A549 (cell line): ENCODE measurements around the gene SEMA6D. TPM values are rescaled to one million over a fixed set of nuclear protein-coding genes. Genes with fewer than 3 reads are reported as not detected.

Source experiments
- ATAC-seq, 2 experiments: fragments of 200-7000 bp in 1 of 2; fragments of >200 bp in 1 of 2; cut with Nextera tagmentation in 1 of 2; cut with Tn5 transposase in 1 of 2; 3 replicates each; pipeline versions ENCODE4 v1.8.0 to v1.9.1; 2018 to 2020; ENCODE audit warnings: mild to moderate bottlenecking in 1 of 2, moderate library complexity in 1 of 2
- CTCF ChIA-PET: fragments of 300-600 bp; sonication (Branson Sonifier 250); formaldehyde crosslinking; extraction: SDS; loops from one replicate; lab custom pipeline; 2021; ENCODE audit warnings: antibody characterized with exemption, inconsistent platforms; lab: Yijun Ruan, JAX
- POLR2A ChIA-PET: fragments of 350-600 bp; formaldehyde crosslinking; extraction: SDS; loops from one replicate; lab custom pipeline; 2021; ENCODE audit warnings: antibody characterized with exemption, inconsistent platforms; lab: Yijun Ruan, JAX
- DNase-seq, 2 experiments: peaks; one replicate each; pipeline versions ENCODE4 v3.0.0 to v3.0.0-alpha.2; 2011 to 2016; ENCODE audit warnings: low read depth in 1 of 2, low spot score in 1 of 2
- FAIRE-seq: peaks from 2 replicates; lab custom pipeline; 2011; peaks lifted over from hg19 to GRCh38; lab: Jason Lieb, UNC
- H3K27ac ChIP-seq, 2 experiments: fragments of >200 bp; sonication (Bioruptor Twin); formaldehyde crosslinking; 3 replicates each; pipeline ENCODE4 v1.5.1; 2016 to 2017
- H3K4me1 ChIP-seq: fragments of >200 bp; sonication (Bioruptor Twin); formaldehyde crosslinking; 3 replicates; pipeline ENCODE4 v1.6.1; 2016
- H3K4me2 ChIP-seq: fragments of >200 bp; sonication (Bioruptor Twin); formaldehyde crosslinking; 3 replicates; pipeline ENCODE4 v1.6.1; 2016
- H3K4me3 ChIP-seq: fragments of >200 bp; sonication (Bioruptor Twin); formaldehyde crosslinking; 3 replicates; pipeline ENCODE4 v1.5.1; 2016
- H3K9me3 ChIP-seq: fragments of >200 bp; sonication (Bioruptor Twin); formaldehyde crosslinking; 3 replicates; pipeline ENCODE4 v1.6.1; 2016
- BHLHE40 ChIP-seq: IDR thresholded peaks from 2 replicates; pipeline ENCODE4 v1.6.1; 2012; ENCODE audit warnings: low read depth, low read length, inconsistent platforms
- CBX2 ChIP-seq: fragments of 200-600 bp; sonication (generic); IDR thresholded peaks from 2 replicates; pipeline ENCODE4 v1.6.1; 2016; ENCODE audit warnings: low read depth, mild to moderate bottlenecking, borderline replicate concordance
- CHD4 ChIP-seq: fragments of 200-600 bp; sonication (generic); IDR thresholded peaks from 2 replicates; pipeline ENCODE4 v1.6.1; 2016; ENCODE audit warnings: antibody characterized with exemption, mild to moderate bottlenecking, borderline replicate concordance
- CTCF ChIP-seq: fragments of >200 bp; sonication (Bioruptor Twin); formaldehyde crosslinking; IDR thresholded peaks from 3 replicates; pipeline ENCODE4 v1.5.1; 2016
- ELK1 ChIP-seq: fragments of 150-350 bp; IDR thresholded peaks from 2 replicates; pipeline ENCODE4 v1.6.1; 2014; ENCODE audit warnings: low read depth, mild to moderate bottlenecking, low read length
- ESRRA ChIP-seq: fragments of 150-350 bp; IDR thresholded peaks from 2 replicates; pipeline ENCODE4 v1.6.1; 2014; ENCODE audit warnings: mild to moderate bottlenecking, low read length, borderline replicate concordance
- FOXS1 ChIP-seq: fragments of 250-450 bp; sonication (Bioruptor Pico); IDR thresholded peaks from 2 replicates; pipeline ENCODE4 v1.5.0; 2020; ENCODE audit warnings: mild to moderate bottlenecking, moderate library complexity
- HMGXB4 ChIP-seq: fragments of 250-450 bp; sonication (Bioruptor Pico); IDR thresholded peaks from 2 replicates; pipeline ENCODE4 v1.5.0; 2021; ENCODE audit warnings: mild to moderate bottlenecking, moderate library complexity, borderline replicate concordance
- HOXA7 ChIP-seq: fragments of 250-450 bp; sonication (Bioruptor Pico); IDR thresholded peaks from 2 replicates; pipeline ENCODE4 v1.5.0; 2020; ENCODE audit warnings: mild to moderate bottlenecking, moderate library complexity
- HOXB5 ChIP-seq: fragments of 250-450 bp; sonication (Bioruptor Pico); IDR thresholded peaks from 2 replicates; pipeline ENCODE4 v1.5.0; 2020; ENCODE audit warnings: mild to moderate bottlenecking, moderate library complexity
- JUN ChIP-seq, 2 experiments: fragments of >200 bp; sonication (Bioruptor Twin); formaldehyde crosslinking; IDR thresholded peaks; 2 replicates in 1 of 2; 3 replicates in 1 of 2; pipeline ENCODE4 v1.6.1; 2016 to 2017
- JUNB ChIP-seq: fragments of >200 bp; sonication (Bioruptor Twin); formaldehyde crosslinking; IDR thresholded peaks from 2 replicates; pipeline ENCODE4 v1.6.1; 2016
- MAFK ChIP-seq: fragments of 450-650 bp; IDR thresholded peaks from 2 replicates; pipeline ENCODE4 v1.6.1; 2014; ENCODE audit not compliant: partially characterized antibody
- NPAS2 ChIP-seq: fragments of 250-450 bp; sonication (Bioruptor Pico); IDR thresholded peaks from 2 replicates; pipeline ENCODE4 v1.8.0; 2022; ENCODE audit warnings: mild to moderate bottlenecking, moderate library complexity, borderline replicate concordance
- PBX3 ChIP-seq: IDR thresholded peaks from 2 replicates; pipeline ENCODE4 v1.6.1; 2012
- REST ChIP-seq: fragments of 200-600 bp; sonication (generic); IDR thresholded peaks from 2 replicates; pipeline ENCODE4 v1.6.1; 2016; ENCODE audit warnings: antibody characterized with exemption, mild to moderate bottlenecking, moderate library complexity
- RFX5 ChIP-seq: fragments of 450-650 bp; IDR thresholded peaks from 2 replicates; pipeline ENCODE4 v1.7.1; 2014; ENCODE audit warnings: antibody characterized with exemption, mild to moderate bottlenecking, moderate library complexity
- TP53 ChIP-seq: fragments of 250-450 bp; sonication (Bioruptor Pico); IDR thresholded peaks from 2 replicates; pipeline ENCODE4 v1.5.0; 2021; ENCODE audit warnings: mild to moderate bottlenecking, moderate library complexity
- ZNF302 ChIP-seq: fragments of 250-450 bp; sonication (Bioruptor Pico); IDR thresholded peaks from 2 replicates; pipeline ENCODE4 v1.9.0; 2021; ENCODE audit warnings: inconsistent platforms, mild to moderate bottlenecking, moderate library complexity
- ZSCAN20 ChIP-seq: fragments of 250-450 bp; sonication (Bioruptor Pico); IDR thresholded peaks from 2 replicates; pipeline ENCODE4 v1.8.0; 2022; ENCODE audit warnings: mild to moderate bottlenecking, moderate library complexity
- WGBS: methylation state at CpG from one replicate; pipeline ENCODE4 v1.1.6; 2017; ENCODE audit errors: missing lambda C conversion rate; 5-methylcytosine and 5-hydroxymethylcytosine counted together
- polyA plus RNA-seq, 4 experiments: library from polyadenylated mRNA; depleted of rRNA in 3 of 4; stranded (reverse); fragments of >200 nt; fragmentation: RNase III in 1 of 4; extraction: RNeasy Plus Mini Kit Qiagen cat#74134 plus additional on column Dnase treatment in 1 of 4; gene quantifications; 2 replicates in 3 of 4; 3 replicates in 1 of 4; pipeline ENCODE4 v1.2.3, GENCODE V29; 2011 to 2017

SEMA6D gene
- polyA plus RNA-seq, 2 of the 4 experiments (the other 2 are of a cell fraction) = not detected

GRCh38 chr15:47794252-47794914 is 77.1 kb downstream of the SEMA6D start:
- Histone ChIP-seq H3K4me3 (no peak overlapping the region), H3K4me2 (no peak overlapping the region)
- ATAC-seq = no peak
- TF ChIP-seq ZSCAN20 (CRISPR knock-in tag) (no peak), CHD4 (no peak), ELK1 (no peak), HOXA7 (CRISPR knock-in tag) (no peak), NPAS2 (CRISPR knock-in tag) (no peak)
- TF ChIP-seq, all 56 proteins: peak for 0
- FAIRE-seq = no peak
- no peak for DNase-seq
- ChIA-PET CTCF (no interaction called here), POLR2A (no interaction called here)
- Histone ChIP-seq H3K27ac (no peak overlapping the region), H3K4me1 (no peaks in the 10 kb centered on the region), H3K9me3 (no peaks in the 10 kb centered on the region)
- 58% methylated on average over 3 of the region's 3 CpGs for WGBS

GRCh38 chr15:47795864-47796263 is 78.6 kb downstream of the SEMA6D start:
- WGBS = 5% methylated on average over 3 of the region's 3 CpGs
- no peak for TF ChIP-seq JUN (IDR thresholded peaks at IDR 0.05)
- no peak for TF ChIP-seq BHLHE40
- TF ChIP-seq FOXS1 (CRISPR knock-in tag) = no peak
- TF ChIP-seq ZNF302 (CRISPR knock-in tag) = no peak
- no peak for TF ChIP-seq JUNB
- no peak for TF ChIP-seq ESRRA
- TF ChIP-seq MAFK = no peak
- TF ChIP-seq HMGXB4 (CRISPR knock-in tag) = no peak
- TF ChIP-seq CTCF = no peak
- no peaks in the 10 kb centered on the region for H3K4me1 ChIP-seq
- H3K27ac ChIP-seq = no peak overlapping the region
- H3K4me2 ChIP-seq = no peak overlapping the region
- ATAC-seq = no peak
- DNase-seq = no peak
- no peak for FAIRE-seq
- no peak overlapping the region for H3K4me3 ChIP-seq
- POLR2A ChIA-PET = no interaction called here
- H3K9me3 ChIP-seq = no peaks in the 10 kb centered on the region
- CTCF ChIA-PET = no interaction called here

- 9% methylated on average over 3 of the region's 3 CpGs for WGBS
- Histone ChIP-seq H3K9me3 (no peaks in the 10 kb centered on the region), H3K4me3 (no peak overlapping the region), H3K4me1 (no peaks in the 10 kb centered on the region), H3K27ac (no peak overlapping the region), H3K4me2 (no peak overlapping the region)
- no peak for DNase-seq
- no peak for ATAC-seq
- ChIA-PET CTCF (no interaction called here), POLR2A (no interaction called here)
- FAIRE-seq = no peak
- TF ChIP-seq JUN (IDR thresholded peaks at IDR 0.05) (no peak), TP53 (CRISPR knock-in tag) (no peak), REST (no peak), HOXB5 (CRISPR knock-in tag) (no peak), RFX5 (no peak), HMGXB4 (CRISPR knock-in tag) (no peak), PBX3 (no peak), CBX2 (no peak)
Observed at GRCh38 chr15:47796339-47796738, 79.0 kb downstream of the SEMA6D start.
